GM18951 (cell line): ENCODE measurements around the gene CEMIP2.

Experiments used
- POLR2A ChIP-seq: IDR thresholded peaks from 4 replicates; pipeline ENCODE4 v1.6.1; 2011; ENCODE audit warnings: mild to moderate bottlenecking; ENCODE audit not compliant: insufficient read length, insufficient read depth; ENCODE audit errors: extremely low read depth
- in situ Hi-C: fragments of 300-500 bp; cut with MboI; formaldehyde crosslinking; loops from one replicate; pipeline ENCODE4 v1.12.0; 2022; ENCODE audit warnings: low sequenced_read_pairs, mixed read lengths, inconsistent platforms; ENCODE audit not compliant: unreplicated experiment

The CEMIP2 gene

DNA sequence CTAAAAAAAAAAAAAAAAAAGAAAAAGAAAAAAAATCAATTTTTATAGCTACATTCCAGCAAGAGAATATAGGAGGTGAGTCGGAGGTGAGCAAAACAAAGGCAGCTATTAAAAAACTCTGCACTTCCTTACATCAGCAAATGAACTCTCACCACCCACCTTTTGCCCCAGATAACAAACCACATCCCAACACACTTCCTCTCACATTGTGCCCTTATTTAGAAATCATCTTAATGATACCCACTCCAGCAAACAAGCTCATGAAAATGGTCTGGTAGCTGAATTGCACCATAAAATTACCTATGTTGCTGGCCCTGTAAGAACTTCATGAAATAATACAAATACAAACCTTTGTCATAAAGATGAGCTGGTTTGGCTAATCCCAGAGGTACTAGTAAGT is 82.9 kb downstream of the CEMIP2 start:
- in situ Hi-C loops, result no loop called here
- no peak for TF ChIP-seq POLR2A

DNA sequence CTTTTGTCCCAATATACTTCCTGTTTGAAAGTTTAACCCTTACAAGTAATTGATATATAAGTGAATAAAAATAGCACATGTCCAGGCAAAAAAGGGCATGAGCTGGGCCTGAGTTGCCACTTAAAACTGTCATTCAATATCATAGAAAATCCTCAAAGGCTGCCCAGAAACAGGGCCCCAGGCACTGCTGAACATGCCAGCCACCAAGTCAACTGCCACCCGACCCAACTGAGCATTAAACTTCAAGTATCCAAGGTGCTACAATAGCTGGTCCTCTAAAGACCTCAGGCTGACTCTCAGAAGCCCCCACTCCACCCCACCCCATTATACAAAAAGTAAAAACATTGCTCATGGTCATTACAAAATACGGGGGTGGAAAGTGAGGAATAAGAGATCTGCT is 83.7 kb downstream of the CEMIP2 start:
- TF ChIP-seq POLR2A, result no peak
- in situ Hi-C loops, result no loop called here

DNA sequence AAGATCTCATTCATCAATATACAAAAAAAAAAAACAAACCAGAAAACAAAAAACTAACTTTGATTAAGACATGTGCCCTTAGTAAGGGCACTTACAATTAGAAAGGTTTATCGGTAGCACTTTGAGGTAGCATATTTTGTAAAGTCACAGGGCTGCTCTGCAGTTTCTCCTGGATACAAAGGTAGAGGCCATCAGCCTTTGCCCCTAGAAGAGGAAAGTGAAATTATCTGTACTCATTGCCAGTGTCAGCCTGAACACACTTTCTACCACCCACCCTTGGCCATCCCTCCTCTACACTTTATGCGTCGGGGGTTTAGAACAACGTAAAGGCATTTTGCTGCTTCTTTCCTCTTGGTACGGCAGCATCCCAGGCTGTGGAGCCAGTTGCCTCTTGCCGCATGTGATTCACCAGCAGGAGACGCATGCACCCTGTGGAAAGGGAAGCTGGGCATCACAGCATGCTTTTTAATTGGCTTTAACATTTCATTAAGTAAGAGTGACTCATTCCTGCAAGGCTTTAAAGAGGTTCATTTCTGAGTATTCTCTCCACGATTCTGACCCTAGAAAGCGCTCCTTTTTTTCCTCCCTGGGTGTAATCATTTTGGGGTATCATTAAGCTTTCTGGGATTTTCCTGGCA is 84.6 kb downstream of the CEMIP2 start:
- in situ Hi-C loops, result no loop called here
- no peak for TF ChIP-seq POLR2A

DNA sequence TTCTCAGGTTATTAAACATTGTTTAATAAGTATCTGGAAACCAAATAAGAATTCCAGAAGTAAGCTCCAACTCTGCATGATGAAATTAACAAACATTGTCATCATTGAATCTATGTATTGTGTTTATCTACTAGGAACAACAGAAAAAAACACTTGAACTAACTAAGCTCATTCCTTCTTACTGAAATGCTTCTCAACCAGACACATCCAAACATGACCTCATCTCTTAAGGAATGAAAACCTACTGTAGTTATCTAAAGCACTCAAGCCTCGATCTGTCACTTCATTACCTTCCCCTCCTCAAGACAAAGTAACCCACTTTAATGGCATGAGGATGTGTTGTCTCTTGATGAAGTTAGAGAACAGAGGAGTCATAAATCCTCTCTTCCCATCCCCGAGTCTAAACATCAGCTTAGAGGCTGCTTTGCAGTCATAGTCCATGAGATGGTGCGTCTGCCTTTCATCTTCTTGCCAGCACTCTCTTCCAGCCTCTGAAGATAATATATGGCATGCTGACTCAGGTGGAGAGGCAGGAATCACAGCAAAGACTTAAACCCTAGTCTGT is 86.5 kb downstream of the CEMIP2 start:
- no peak for TF ChIP-seq POLR2A
- in situ Hi-C loops, result no loop called here

DNA sequence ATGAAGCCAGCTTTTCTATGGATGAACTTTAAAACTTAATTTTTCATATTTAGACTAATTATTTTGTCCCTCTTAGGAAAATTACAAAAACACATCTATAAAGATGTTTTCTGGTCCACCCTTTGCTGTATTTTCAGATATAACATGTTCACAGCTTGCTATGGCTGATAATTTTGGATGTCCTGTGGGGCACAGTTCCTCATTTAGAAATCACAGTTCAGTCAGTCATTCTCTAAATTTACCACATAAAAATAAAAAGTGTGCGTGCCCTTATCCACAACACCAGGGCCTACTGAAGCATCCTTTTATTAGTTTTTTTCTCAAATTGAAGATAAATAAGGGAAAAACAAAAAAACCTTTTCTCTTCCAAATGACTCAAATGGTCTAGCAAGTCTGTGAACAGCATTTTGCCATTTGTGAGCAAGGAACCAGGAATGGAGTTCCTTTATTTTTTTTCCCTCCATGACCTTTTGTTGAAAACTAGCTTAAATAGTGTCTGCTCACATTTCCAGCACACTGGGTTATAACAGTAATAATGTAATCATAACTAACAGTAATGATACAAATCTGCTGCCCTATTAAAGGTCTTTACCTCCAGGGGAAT is 87.1 kb downstream of the CEMIP2 start:
- in situ Hi-C loops, result no loop called here
- no peak for TF ChIP-seq POLR2A

DNA sequence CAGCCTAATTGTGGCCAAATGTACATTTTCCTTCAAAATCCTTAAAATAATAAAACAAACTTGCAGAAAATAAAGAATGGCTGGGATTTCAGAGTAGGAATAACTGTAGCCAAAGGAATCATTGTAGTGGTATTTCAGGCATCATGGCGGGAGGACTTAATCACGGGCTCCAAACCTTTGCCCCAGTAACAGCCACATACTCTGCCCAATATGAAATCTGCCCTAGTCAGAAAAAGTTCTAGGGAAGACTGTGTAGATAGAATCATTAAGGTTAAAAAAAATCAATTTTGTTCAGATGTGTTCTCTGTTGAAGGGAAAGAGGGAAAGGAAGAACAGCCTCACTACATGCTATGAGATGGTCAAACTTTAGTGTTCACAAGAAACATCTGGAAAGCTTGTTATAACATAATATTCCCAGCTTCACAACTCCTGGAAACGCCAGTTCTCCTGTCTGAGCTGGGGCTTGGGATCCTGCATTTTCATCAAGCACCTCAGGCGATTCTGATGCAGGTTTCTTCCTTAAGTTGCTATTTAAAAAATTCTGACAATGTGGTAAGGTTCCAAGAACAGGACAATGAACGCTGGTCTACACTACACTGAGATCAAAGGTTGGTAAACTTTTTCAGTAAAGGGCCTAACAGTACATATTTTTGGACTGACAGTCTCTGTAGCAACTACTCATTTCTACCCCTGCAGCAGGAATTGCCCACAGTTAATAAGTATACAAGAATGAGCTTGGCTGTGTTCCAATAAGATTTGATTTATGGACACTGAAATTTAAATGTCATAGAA is 87.9 kb downstream of the CEMIP2 start:
- in situ Hi-C loops, result no loop called here
- TF ChIP-seq POLR2A, result no peak

DNA sequence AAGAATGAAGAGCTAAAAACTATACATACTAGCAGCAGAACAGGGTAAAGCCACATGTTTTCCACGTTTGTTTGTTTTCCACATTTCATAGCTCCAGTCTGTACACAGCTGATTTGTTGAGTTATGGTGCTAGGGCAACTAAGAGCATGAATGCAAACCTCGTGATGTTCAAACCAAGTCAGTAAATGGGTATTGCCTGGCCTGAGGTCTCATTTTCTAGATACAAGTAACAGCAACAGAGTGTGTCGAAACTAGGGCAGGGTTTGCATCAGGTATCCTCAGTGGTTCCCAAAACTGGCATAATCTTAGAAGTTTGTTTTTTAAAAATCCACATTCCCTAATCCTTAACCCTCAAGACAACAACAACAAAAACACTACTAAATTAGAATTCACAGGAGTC is 89.3 kb downstream of the CEMIP2 start:
- in situ Hi-C loops, result no loop called here
- TF ChIP-seq POLR2A, result no peak

DNA sequence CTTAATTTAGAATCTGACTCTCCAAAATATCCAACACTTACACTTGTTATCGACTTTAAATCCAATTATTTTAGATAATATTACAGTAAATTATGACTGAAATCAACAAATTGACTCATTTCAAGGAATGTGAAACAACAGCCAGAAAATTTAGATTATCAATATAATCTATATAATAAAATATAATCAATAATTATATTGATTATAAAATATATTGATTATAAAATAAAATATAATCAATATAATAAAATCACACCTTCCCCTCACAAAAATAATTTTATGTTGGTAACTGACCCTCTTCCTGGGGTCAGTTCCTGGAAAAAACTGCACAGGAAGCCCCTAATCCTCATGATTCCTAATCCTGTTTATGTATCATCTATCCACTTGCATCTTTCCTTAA is 91.1 kb downstream of the CEMIP2 start:
- no peak for TF ChIP-seq POLR2A
- in situ Hi-C loops, result no loop called here

DNA sequence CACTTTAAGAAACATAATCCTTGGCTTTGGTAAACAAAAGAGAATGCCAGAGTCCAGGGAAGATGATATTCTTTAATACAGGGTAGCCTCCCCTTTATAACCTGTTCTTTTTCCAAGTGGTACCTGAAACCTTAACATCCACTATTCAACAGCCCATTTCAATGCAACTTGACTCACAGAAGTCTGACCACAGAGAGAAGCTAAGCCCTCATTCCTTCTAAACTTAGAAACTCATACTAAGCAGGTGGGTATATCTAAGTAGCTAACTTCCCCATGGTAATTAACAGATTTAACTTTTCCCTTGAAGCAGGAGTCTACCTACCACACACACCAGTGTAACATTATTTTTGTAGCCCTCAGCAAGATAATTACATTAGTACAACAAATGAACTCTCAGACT is 91.9 kb downstream of the CEMIP2 start:
- in situ Hi-C loops, result no loop called here
- no peak for TF ChIP-seq POLR2A

DNA sequence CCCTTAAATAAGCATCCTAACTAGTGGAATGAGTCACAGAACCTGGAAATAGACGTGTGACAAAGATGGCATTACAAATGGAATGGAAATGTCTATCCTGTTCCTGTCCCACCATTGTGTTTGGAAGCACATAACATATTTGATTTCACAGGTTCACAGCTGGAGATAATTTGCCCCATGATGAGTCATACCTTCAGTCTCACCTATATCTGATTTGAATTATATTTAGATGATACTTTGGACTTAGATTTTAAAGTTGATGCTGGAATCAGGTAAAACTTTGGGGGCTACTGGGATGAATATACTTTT is 92.5 kb downstream of the CEMIP2 start:
- in situ Hi-C loops, result no loop called here
- TF ChIP-seq POLR2A, result no peak

DNA sequence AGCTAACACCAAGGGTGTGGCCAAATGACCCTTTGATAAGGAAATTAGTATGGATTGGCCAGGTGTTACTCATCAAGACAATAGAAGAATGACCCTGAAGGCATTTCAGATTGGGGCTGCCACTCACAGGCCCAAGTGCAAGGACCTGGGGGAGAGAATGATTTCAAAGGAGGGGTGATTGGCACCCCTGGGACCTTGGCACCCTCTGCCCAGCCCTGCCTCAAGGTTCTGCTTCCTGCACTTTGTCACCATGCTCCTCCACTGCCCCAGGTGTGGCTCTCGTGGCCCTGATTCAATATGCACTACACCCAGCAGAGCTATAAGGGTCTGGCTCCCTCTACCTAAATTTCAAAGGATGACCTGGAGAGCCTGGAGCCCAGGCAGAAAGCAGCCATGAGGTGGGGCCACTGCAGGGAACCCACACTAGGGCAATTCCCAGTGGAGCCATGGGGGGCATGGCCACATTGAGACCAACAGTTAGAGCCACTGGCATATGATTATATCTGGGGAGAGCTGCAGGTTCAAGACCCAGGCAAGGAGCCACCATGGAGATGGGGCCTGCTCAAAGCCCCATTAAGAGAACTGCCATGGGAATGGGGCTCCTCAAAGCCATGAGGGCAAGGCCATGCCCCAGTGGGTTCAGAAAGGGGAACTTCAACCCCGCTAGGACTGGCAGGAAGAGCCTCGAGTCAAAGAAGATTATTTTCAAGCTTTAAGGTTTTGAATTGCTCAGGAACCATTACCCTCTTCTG is 93.0 kb downstream of the CEMIP2 start:
- no peak for TF ChIP-seq POLR2A

DNA sequence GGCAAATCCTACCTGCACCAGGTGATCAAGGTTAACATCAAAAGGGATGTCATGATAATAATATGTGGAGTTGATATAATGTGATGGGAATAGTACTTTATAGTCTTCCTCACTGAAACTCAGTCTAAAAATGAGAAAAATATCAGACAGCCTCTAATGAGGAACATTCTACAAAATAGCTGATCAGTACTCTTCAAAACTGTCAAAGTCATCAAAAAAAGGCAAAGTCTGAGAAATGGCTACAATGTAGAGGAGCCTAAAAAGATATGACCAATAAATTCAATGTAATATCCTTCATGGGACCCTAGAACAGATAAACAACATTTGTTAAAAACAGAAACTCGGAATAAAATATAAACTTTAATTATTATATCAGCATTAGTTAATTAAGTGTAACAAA is 95.7 kb downstream of the CEMIP2 start:
- TF ChIP-seq POLR2A, result no peak
- in situ Hi-C loops, result no loop called here

More for the DNA sequence above, 93.0 kb downstream of the CEMIP2 start:
- in situ Hi-C loops, result no loop called here

DNA sequence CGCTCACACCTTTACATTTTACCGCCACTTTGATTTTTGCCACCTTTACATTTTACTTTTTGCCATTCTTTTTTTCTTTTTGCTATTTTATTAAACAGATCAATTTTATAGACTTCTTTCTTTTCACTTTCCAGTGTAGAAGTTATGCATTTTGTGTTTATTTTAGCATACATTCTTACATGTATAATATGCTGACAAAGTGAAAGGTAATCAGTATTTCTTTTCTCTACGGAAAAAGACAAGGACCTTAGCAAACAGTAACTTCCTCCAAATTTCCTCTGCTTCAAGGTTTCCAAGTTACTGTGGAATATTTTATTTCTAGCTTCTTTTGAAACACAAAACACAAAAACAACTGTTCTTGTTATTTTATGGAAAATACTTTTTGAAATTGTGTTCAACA is 97.0 kb downstream of the CEMIP2 start:
- no peak for TF ChIP-seq POLR2A
- in situ Hi-C loops, result no loop called here
